H9 (cell line): ENCODE data around the gene CHRNG. TPM values are rescaled to one million over a fixed set of nuclear protein-coding genes. Genes with fewer than 3 reads are reported as not detected.

Experiments used
- DNase-seq: peaks from one replicate; pipeline ENCODE4 v3.0.0-alpha.2; 2017
- H2AFZ ChIP-seq: one replicate; pipeline ENCODE4 v1.6.1; 2013; ENCODE audit warnings: mild to moderate bottlenecking, low read length, control low read depth, moderate library complexity
- H2AK5ac ChIP-seq: 2 replicates; pipeline ENCODE4 v1.6.1; 2013; ENCODE audit warnings: low read length, control low read depth, mixed read lengths; ENCODE audit not compliant: insufficient read length
- H2BK120ac ChIP-seq: one replicate; pipeline ENCODE4 v1.6.1; 2013; ENCODE audit warnings: low read depth, mild to moderate bottlenecking, low read length, control low read depth, inconsistent platforms; ENCODE audit not compliant: poor library complexity, severe bottlenecking
- H2BK12ac ChIP-seq: 2 replicates; pipeline ENCODE4 v1.6.1; 2013; ENCODE audit warnings: low read length, control low read depth, mixed read lengths, low read depth; ENCODE audit not compliant: insufficient read length
- H2BK15ac ChIP-seq: 2 replicates; pipeline ENCODE4 v1.6.1; 2013; ENCODE audit warnings: low read depth, low read length, control low read depth
- H2BK20ac ChIP-seq: one replicate; pipeline ENCODE4 v1.6.1; 2013; ENCODE audit warnings: low read depth, mild to moderate bottlenecking, low read length, control low read depth, inconsistent platforms; ENCODE audit not compliant: poor library complexity, severe bottlenecking
- H2BK5ac ChIP-seq: 2 replicates; pipeline ENCODE4 v1.6.1; 2013; ENCODE audit warnings: low read length, control low read depth, mixed read lengths; ENCODE audit not compliant: insufficient read length
- H3K14ac ChIP-seq: 2 replicates; pipeline ENCODE4 v1.6.1; 2013; ENCODE audit warnings: low read length, control low read depth; ENCODE audit not compliant: insufficient read depth
- H3K18ac ChIP-seq: 2 replicates; pipeline ENCODE4 v1.6.1; 2013; ENCODE audit warnings: low read depth, mild to moderate bottlenecking, mixed read lengths, low read length, control low read depth; ENCODE audit not compliant: insufficient read length
- H3K23ac ChIP-seq: 2 replicates; pipeline ENCODE4 v1.6.1; 2013; ENCODE audit warnings: low read length, control low read depth, mixed read lengths, low read depth; ENCODE audit not compliant: insufficient read length
- H3K23me2 ChIP-seq: 2 replicates; pipeline ENCODE4 v1.6.1; 2013; ENCODE audit warnings: low read depth, mild to moderate bottlenecking, mixed read lengths, low read length, control low read depth; ENCODE audit not compliant: insufficient read length, poor library complexity, severe bottlenecking
- H3K27ac ChIP-seq: 2 replicates; pipeline ENCODE4 v1.5.1; 2013; ENCODE audit warnings: low read length, control low read depth, mixed read lengths, low read depth; ENCODE audit not compliant: insufficient read length
- H3K27me3 ChIP-seq: 2 replicates; pipeline ENCODE4 v1.6.1; 2013; ENCODE audit warnings: low read length, control low read depth, inconsistent platforms; ENCODE audit not compliant: insufficient read depth
- H3K4ac ChIP-seq: 2 replicates; pipeline ENCODE4 v1.6.1; 2013; ENCODE audit warnings: low read depth, mild to moderate bottlenecking, control low read depth, inconsistent platforms, low read length, moderate library complexity
- H3K4me1 ChIP-seq: 2 replicates; pipeline ENCODE4 v1.6.1; 2013; ENCODE audit warnings: low read length, control low read depth, inconsistent platforms; ENCODE audit not compliant: insufficient read depth
- H3K4me2 ChIP-seq: 2 replicates; pipeline ENCODE4 v1.6.1; 2013; ENCODE audit warnings: low read length, control low read depth, mixed read lengths; ENCODE audit not compliant: insufficient read length, insufficient read depth
- H3K56ac ChIP-seq: 2 replicates; pipeline ENCODE4 v1.6.1; 2013; ENCODE audit warnings: low read depth, mild to moderate bottlenecking, mixed read lengths, low read length, control low read depth; ENCODE audit not compliant: insufficient read length
- H3K79me1 ChIP-seq: 2 replicates; pipeline ENCODE4 v1.6.1; 2013; ENCODE audit warnings: low read depth, mild to moderate bottlenecking, moderate library complexity, low read length, control low read depth, inconsistent platforms; ENCODE audit not compliant: insufficient read depth, poor library complexity, severe bottlenecking
- H3K79me2 ChIP-seq: 2 replicates; pipeline ENCODE4 v1.6.1; 2013; ENCODE audit warnings: low read length, control low read depth, inconsistent platforms; ENCODE audit not compliant: insufficient read depth
- H3K9ac ChIP-seq: 2 replicates; pipeline ENCODE4 v1.6.1; 2013; ENCODE audit warnings: low read length, control low read depth, mixed read lengths; ENCODE audit not compliant: insufficient read length; ENCODE audit errors: extremely low read depth
- H3K9me3 ChIP-seq: one replicate; pipeline ENCODE4 v1.6.1; 2013; ENCODE audit warnings: low read depth, low read length, inconsistent platforms; ENCODE audit not compliant: control insufficient read depth
- H3T11ph ChIP-seq: one replicate; pipeline ENCODE4 v1.6.1; 2013; ENCODE audit warnings: mild to moderate bottlenecking, low read length, control low read depth, inconsistent platforms
- H4K20me1 ChIP-seq: one replicate; pipeline ENCODE4 v1.6.1; 2013; ENCODE audit not compliant: control insufficient read depth, insufficient read length, insufficient read depth
- H4K5ac ChIP-seq: 2 replicates; pipeline ENCODE4 v1.6.1; 2013; ENCODE audit warnings: low read depth, mild to moderate bottlenecking, mixed read lengths, low read length, control low read depth; ENCODE audit not compliant: insufficient read length
- H4K8ac ChIP-seq: replicated peaks from 2 replicates; pipeline ENCODE4 v1.6.1; 2013; ENCODE audit warnings: low read length, control low read depth, mixed read lengths, low read depth; ENCODE audit not compliant: insufficient read length
- H4K91ac ChIP-seq: 2 replicates; pipeline ENCODE4 v1.6.1; 2013; ENCODE audit warnings: low read depth, mild to moderate bottlenecking, moderate library complexity, mixed read lengths, low read length, control low read depth; ENCODE audit not compliant: insufficient read length
- H3K27ac Mint-ChIP-seq, 3 experiments: 2 replicates in 2 of 3; 3 replicates in 1 of 3; pipeline ENCODE4 v1.8.0; 2020 to 2021; ENCODE audit warnings: mixed read lengths in 3 of 3, mild to moderate bottlenecking in 1 of 3, moderate library complexity in 1 of 3
- H3K27me3 Mint-ChIP-seq: 2 replicates; pipeline ENCODE4 v1.8.0; 2021; ENCODE audit warnings: low read depth, mild to moderate bottlenecking, moderate library complexity, mixed read lengths
- H3K36me3 Mint-ChIP-seq, 3 experiments: 2 replicates in 2 of 3; 3 replicates in 1 of 3; pipeline ENCODE4 v1.8.0; 2020 to 2021; ENCODE audit warnings: low read depth in 3 of 3, mixed read lengths in 3 of 3; ENCODE audit not compliant: insufficient read depth in 1 of 3
- H3K4me1 Mint-ChIP-seq, 2 experiments: 2 replicates each; pipeline ENCODE4 v1.8.0; 2020; ENCODE audit warnings: mixed read lengths in 2 of 2
- H3K4me3 Mint-ChIP-seq, 2 experiments: 2 replicates in 1 of 2; 3 replicates in 1 of 2; pipeline ENCODE4 v1.8.0; 2020 to 2021; ENCODE audit warnings: mild to moderate bottlenecking in 2 of 2, mixed read lengths in 2 of 2, moderate library complexity in 1 of 2
- H3K9me3 Mint-ChIP-seq, 2 experiments: 2 replicates in 1 of 2; 3 replicates in 1 of 2; pipeline ENCODE4 v1.8.0; 2020; ENCODE audit warnings: mild to moderate bottlenecking in 2 of 2, mixed read lengths in 2 of 2, moderate library complexity in 1 of 2
- CTCF ChIP-seq: fragments of 200-600 bp; sonication (generic); conservative IDR thresholded peaks from 3 replicates; pipeline ENCODE4 v1.8.0; 2021; ENCODE audit warnings: antibody characterized with exemption, mild to moderate bottlenecking
- WGBS: extraction: QIAGEN DNeasy Blood & Tissue Kit; methylation state at CpG from one replicate; pipeline ENCODE4 v1.1.7; 2013; ENCODE audit warnings: missing lambda C conversion rate, low lambda C conversion rate, mixed read lengths; ENCODE audit not compliant: insufficient read length; ENCODE audit errors: extremely low coverage; 5-methylcytosine and 5-hydroxymethylcytosine counted together
- total RNA-seq: library from RNA; stranded (reverse); gene quantifications from 2 replicates; pipeline ENCODE4 v1.2.1, GENCODE V29; 2021

Gene CHRNG
- total RNA-seq, 1 experiment from 2014 or later = not detected

DNA sequence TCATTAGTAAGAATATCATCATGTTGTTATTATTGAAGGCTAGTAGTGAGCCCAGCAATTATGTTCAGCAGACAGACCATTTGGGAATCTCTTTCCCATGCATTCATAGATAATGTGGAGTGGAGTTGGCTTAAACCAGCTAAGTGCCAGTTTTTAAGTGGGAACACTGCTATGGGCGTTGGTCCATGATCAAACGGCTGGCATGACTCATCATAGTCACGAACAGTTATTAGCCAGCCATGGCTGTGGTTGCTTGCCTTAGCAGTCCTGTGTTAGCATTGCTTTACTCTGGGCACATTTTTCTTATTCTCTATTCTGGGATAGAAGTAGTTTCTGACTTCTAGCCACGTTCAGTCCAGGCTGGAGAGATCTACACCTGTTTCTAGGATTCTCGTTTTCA lies 28.7 kb downstream of the CHRNG start:
- Histone ChIP-seq H3K23ac (no peak overlapping the region), H2BK5ac (no peak overlapping the region), H3K14ac (no peak overlapping the region), H3K18ac (no peak overlapping the region), H3K27me3 (no peaks in the 10 kb centered on the region), H2BK12ac (no peak overlapping the region), H4K8ac (no peak overlapping the region), H3K79me2 (no peaks in the 10 kb centered on the region), H2BK15ac (no peak overlapping the region), H3T11ph (no peak overlapping the region), H3K4me1 (no peaks in the 10 kb centered on the region), H3K23me2 (no peaks in the 10 kb centered on the region), H4K20me1 (no peaks in the 10 kb centered on the region), H2BK20ac (no peak overlapping the region), H3K9ac (no peak overlapping the region), H3K4ac (no peak overlapping the region), H2AK5ac (no peak overlapping the region), H2BK120ac (no peak overlapping the region), H3K27ac (no peak overlapping the region), H3K56ac (no peak overlapping the region), H3K79me1 (no peaks in the 10 kb centered on the region), H4K5ac (no peak overlapping the region), H3K9me3 (no peaks in the 10 kb centered on the region), H2AFZ (no peak overlapping the region), H4K91ac (no peak overlapping the region), H3K4me2 (no peak overlapping the region)
- H3K4me1 Mint-ChIP-seq = peaks cover 7 to 9% of the 10 kb centered on the region in 2 experiments; a peak in 3 of 4 replicates
- no CpG with 5 or more reads among the region's 5 CpGs for WGBS
- H3K9me3 Mint-ChIP-seq = no peaks in the 10 kb centered on the region
- H3K27me3 Mint-ChIP-seq = no peaks in the 10 kb centered on the region
- no peak for TF ChIP-seq CTCF
- DNase-seq = no peak
- no peak overlapping the region for H3K27ac Mint-ChIP-seq
- peaks cover 42 to 90% (median 74%) of the 10 kb centered on the region in 3 experiments; a peak in 6 of 7 replicates for H3K36me3 Mint-ChIP-seq
- no peak overlapping the region for H3K4me3 Mint-ChIP-seq
